Hematopoietic multipotent progenitor cell treated with erythropoietin and hydrocortisone succinate and interleukin-3 and kit ligand, for 6 days (in vitro differentiated cells): ENCODE data around the gene UBFD1.
"Not testable (repeated sequence)": the region's sequence is repeated elsewhere in the genome, so short reads cannot be mapped to it uniquely, and the experiment has no call there.

Source experiments
- DNase-seq: peaks from one replicate; pipeline ENCODE4 v3.0.0-alpha.2; 2015

The UBFD1 gene

GRCh38 chr16:23570992-23571632 lies 13.6 kb downstream of the UBFD1 start:
- no peak for DNase-seq

DNA sequence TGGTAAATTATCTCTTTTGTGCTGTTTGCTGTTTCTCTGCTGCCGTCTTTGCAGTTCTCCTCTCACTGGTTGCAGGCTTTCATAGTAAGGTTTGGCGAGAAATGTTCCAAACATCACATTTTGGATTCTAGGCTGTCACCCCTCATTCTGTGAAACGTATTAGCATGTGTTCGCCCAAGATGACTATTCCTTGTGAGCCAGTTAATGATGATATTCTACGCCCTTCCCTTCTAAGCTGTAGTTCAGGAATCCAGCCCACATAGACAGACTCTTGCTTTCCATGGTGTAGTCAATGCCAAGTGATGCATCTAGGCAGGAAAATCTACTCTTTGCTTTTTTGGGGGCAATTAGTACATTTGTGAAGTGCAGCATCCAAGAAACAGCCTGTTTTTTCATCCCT lies 14.4 kb downstream of the UBFD1 start:
- no peak for DNase-seq

- DNase-seq, result no peak
Measured at GRCh38 chr16:23572394-23572793, 14.9 kb downstream of the UBFD1 start.

GRCh38 chr16:23573817-23574216 lies 16.3 kb downstream of the UBFD1 start:
- DNase-seq, result no peak

DNA sequence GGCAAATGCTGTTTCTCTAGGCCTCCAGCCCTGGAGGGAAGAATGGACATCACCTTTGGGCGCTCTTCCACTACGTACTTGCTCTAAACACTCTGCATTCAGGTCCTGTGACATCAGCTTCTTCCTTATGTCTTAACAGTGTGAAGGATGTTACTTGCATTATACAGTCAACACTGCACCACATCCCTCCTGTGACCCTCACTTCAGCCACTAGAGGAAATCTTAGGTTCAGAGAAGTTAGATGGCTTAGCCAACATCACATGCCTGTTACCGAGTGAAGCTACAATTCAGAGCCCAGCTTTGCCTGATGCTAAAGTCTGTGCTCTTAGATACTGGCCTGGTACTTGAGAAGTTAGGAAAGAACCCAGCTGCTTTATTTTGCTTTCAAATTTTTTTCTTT lies 18.3 kb downstream of the UBFD1 start:
- DNase-seq, result no peak

GRCh38 chr16:23577493-23577892 lies 20.0 kb downstream of the UBFD1 start:
- DNase-seq, result no peak

GRCh38 chr16:23578101-23578830 lies 20.7 kb downstream of the UBFD1 start:
- DNase-seq, result peak; percentile 63

DNA sequence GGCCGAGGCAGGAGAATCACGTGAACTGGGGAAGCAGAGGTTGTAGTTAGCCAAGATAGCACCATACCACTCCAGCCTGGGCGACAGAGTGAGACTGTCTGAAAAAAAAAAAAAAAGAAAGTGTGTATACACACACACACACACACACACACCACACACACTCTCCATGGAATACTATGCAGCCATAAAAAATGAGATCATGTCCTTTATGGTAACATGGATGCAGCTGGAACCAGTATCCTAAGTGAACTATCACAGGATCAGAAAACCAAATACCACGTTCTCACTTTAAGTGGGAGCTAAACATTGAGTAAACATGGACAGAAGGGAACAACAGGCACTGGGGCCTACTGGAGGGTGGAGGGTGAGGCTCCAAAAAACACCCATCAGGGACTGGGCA lies 21.8 kb downstream of the UBFD1 start:
- no peak for DNase-seq

DNA sequence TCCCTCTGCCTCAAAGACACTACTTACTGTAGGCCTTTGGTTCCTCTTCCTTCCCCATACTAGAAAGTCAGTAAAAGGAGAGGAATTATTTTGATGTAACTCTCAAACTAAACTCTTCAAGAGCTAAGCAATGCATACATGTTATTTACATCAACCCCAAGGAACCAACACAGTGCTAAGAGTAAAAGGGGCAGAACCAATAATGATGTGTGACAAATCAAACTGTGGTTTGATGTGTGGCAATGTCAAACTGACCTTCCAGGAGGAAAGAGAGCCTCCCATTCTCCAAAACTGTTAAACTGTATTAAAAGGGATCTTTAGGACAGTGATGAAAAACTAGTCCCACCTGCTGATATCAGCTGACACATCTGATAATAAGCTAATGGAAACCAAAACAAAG lies 22.9 kb downstream of the UBFD1 start:
- DNase-seq, result no peak

GRCh38 chr16:23581764-23582163 lies 24.2 kb downstream of the UBFD1 start:
- DNase-seq, result no peak

- not testable (repeated sequence) for DNase-seq
Measured at GRCh38 chr16:23583271-23583670, 25.7 kb downstream of the UBFD1 start.

DNA sequence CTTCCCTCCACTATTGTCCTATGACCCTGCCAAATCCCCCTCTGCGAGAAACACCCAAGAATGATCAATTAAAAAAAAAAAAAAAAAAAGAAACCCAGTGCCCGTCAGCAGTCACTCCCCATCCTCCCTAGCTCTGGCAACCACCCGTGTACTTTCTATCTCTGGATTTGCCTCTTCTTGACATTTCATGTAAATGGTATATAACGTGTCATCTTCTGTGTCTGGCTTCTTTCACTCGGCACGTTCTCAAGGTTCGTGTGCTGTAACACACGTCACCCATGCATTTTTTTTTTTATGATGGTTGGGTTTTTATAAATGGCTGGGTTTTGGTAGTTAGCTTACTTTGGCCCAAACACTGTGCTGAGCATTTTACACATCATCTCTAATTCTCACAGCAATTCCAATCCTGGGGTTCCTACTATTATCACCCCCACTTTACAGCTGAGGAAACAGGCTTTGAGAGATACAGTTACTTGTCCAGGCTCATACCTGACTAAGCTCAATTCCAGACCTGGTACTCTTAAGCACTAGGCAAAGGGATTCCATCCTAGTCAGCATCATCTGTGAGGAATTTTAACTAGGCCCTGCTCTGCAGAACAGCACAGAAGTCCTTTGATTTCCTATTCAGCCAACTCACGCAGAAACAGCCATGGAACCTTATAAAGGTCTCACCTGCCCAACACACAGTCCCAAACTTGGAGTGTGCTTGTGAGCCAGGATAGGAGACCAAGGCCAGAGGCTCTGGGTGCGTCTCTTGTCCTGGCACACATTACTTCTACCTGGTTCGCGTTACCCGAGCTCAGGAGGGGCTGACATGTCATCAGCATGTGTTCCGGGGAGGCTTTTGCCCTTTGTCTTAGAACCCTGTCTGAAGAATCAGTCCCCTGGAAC lies 26.9 kb downstream of the UBFD1 start:
- no peak for DNase-seq

DNA sequence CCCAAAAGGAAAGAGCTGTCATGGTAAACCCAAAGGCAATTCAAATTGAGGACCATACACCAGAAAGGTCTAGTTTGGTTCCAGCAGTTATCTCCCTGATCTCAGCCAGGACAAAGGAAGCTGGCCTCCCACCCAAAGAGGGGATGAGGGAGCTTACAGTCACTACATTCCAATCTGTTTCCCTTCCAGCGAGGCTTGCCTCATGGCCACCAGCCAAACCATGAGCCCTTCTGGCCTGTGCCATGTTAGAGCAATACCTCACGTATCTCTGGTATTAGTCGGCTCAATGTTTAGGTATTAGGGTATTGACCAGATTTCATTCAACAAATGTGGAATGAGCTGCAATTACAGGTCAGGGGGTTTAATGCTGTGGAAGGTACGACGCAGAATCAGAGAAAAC lies 30.2 kb downstream of the UBFD1 start:
- DNase-seq, result no peak

- no peak for DNase-seq
Measured at GRCh38 chr16:23590181-23590580, 32.7 kb downstream of the UBFD1 start.

GRCh38 chr16:23594186-23594585 lies 36.7 kb downstream of the UBFD1 start:
- DNase-seq, result no peak

GRCh38 chr16:23595246-23595950 lies 37.9 kb downstream of the UBFD1 start:
- peak; percentile 27 for DNase-seq

GRCh38 chr16:23595951-23596720 lies 38.6 kb downstream of the UBFD1 start, which contains the start of gene NDUFAB1:
Gene NDUFAB1 (minus strand): TSS chr16:23596316. CDS start chr16:23596290, 26 bp downstream.
- peak; percentile 94 for DNase-seq

GRCh38 chr16:23597003-23597756 lies 39.7 kb downstream of the UBFD1 start:
- DNase-seq, result peak; percentile 83

DNA sequence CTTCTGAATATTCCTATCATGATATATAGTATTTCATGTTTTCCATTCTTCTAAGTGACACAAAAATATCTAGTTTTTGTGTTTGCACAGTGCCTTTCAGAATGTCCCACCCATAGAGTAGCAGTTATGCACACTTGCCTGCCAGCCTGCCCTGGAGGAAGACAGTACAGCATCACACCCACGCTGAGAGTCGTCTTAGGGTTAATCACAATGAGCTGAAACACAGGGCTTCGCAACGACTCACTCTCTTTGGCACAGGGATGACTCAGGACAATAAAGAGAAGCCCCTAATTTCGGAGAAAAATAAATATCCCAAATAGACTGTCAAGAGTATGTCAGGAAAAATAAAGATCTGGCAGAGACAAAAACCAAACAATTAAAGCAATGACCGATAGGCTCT lies 50.2 kb downstream of the UBFD1 start:
- no peak for DNase-seq

DNA sequence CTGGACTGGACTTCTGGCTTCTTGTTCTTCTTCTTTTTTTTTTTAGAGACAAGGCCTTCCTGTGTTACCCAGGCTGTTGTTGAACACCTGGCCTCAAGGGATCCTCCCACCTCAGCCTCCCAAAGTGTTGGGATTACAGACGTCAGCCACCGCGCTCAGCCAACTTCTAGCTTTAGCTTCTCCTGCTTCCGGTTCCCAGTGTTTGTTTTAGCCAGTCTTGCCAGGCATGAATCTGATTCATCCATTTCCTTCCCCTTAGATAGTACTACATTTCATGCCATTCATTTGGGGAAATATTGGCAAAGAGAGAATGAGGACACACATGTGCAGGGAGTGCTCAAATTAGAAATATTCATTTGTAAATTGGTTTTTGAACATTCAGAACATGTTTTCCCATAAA lies 50.7 kb downstream of the UBFD1 start:
- no peak for DNase-seq

- DNase-seq, result no peak
Measured at GRCh38 chr16:23609929-23610328, 52.4 kb downstream of the UBFD1 start.
